Islet of Langerhans (tissue), 1 donor: ENCODE measurements around the gene GRK1.

Experiments used
- FAIRE-seq: peaks from one replicate; lab custom pipeline; 2011; peaks lifted over from hg19 to GRCh38; lab: Jason Lieb, UNC

GRK1 gene

GRCh38 chr13:113650275-113650674, 16.7 kb upstream of the GRK1 start:
- FAIRE-seq = no peak

- no peak for FAIRE-seq
Measured at GRCh38 chr13:113650731-113651148, 16.3 kb upstream of the GRK1 start.

- no peak for FAIRE-seq
Measured at GRCh38 chr13:113651511-113652403, 15.3 kb upstream of the GRK1 start.

GRCh38 chr13:113652404-113653263, 14.4 kb upstream of the GRK1 start:
- no peak for FAIRE-seq

GRCh38 chr13:113653264-113654174, 13.5 kb upstream of the GRK1 start:
- no peak for FAIRE-seq

GRCh38 chr13:113654175-113654560, 12.9 kb upstream of the GRK1 start:
- no peak for FAIRE-seq

- no peak for FAIRE-seq
Measured at GRCh38 chr13:113654591-113655345, 12.3 kb upstream of the GRK1 start.

GRCh38 chr13:113655346-113656002, 11.5 kb upstream of the GRK1 start:
- FAIRE-seq = no peak

- FAIRE-seq = no peak
Measured at GRCh38 chr13:113656003-113656588, 10.9 kb upstream of the GRK1 start.

GRCh38 chr13:113656831-113657671, 10.0 kb upstream of the GRK1 start:
- no peak for FAIRE-seq

- no peak for FAIRE-seq
Measured at GRCh38 chr13:113657851-113658741, 8.9 kb upstream of the GRK1 start, which contains the start of gene ATP4B. TSS of gene ATP4B (minus strand) at chr13:113658198. CDS start at chr13:113658144, 54 bp downstream.

GRCh38 chr13:113658836-113659235, 8.2 kb upstream of the GRK1 start:
- FAIRE-seq = no peak

- no peak for FAIRE-seq
Measured at GRCh38 chr13:113659337-113659736, 7.7 kb upstream of the GRK1 start.

GRCh38 chr13:113660066-113660465, 7.0 kb upstream of the GRK1 start:
- no peak for FAIRE-seq

GRCh38 chr13:113661509-113661908, 5.5 kb upstream of the GRK1 start:
- no peak for FAIRE-seq

- FAIRE-seq = no peak
Measured at GRCh38 chr13:113663934-113664333, 3.1 kb upstream of the GRK1 start.

GRCh38 chr13:113664751-113665596, 2.0 kb upstream of the GRK1 start:
- no peak for FAIRE-seq
